GM06990 (cell line): ENCODE results near the gene LYAR.

Source experiments
- DNase-seq: peaks from one replicate; pipeline ENCODE4 v3.0.0-alpha.2; 2011; ENCODE audit not compliant: insufficient read length; ENCODE audit errors: extremely low read depth
- H3K27me3 ChIP-seq: replicated peaks from 2 replicates; pipeline ENCODE4 v1.6.0; 2011; ENCODE audit warnings: low read length; ENCODE audit not compliant: control insufficient read depth, insufficient read depth
- H3K36me3 ChIP-seq: 2 replicates; pipeline ENCODE4 v1.5.1; 2011; ENCODE audit warnings: low read length; ENCODE audit not compliant: control insufficient read depth, insufficient read depth
- H3K4me3 ChIP-seq: replicated peaks from 2 replicates; pipeline ENCODE4 v1.5.1; 2011; ENCODE audit warnings: low read depth, mild to moderate bottlenecking, control low read depth, low read length
- CTCF ChIP-seq: IDR thresholded peaks from 2 replicates; pipeline ENCODE4 v1.5.1; 2011; ENCODE audit warnings: low read length, control low read depth, mild to moderate bottlenecking, inconsistent platforms; ENCODE audit not compliant: insufficient read depth, poor library complexity, severe bottlenecking

LYAR gene

GRCh38 chr4:4289941-4290850, at the start of gene LYAR, which contains the start of gene ZBTB49:
TSS of gene LYAR (minus strand) at chr4:4290154. CDS start at chr4:4283742, 6,412 bp downstream.
TSS of gene ZBTB49 (plus strand) at chr4:4290251. CDS start at chr4:4299946, 9,695 bp downstream.
- no peak for TF ChIP-seq CTCF
- Histone ChIP-seq H3K4me3 (peak within 1 kb of the TSS; percentile 91), H3K36me3 (peaks cover under 1% of the 10 kb centered on the region), H3K27me3 (no peaks in the 10 kb centered on the region)
- DNase-seq, result peak; percentile 95

GRCh38 chr4:4339504-4340085, 49.6 kb upstream of the LYAR start:
- no peak for DNase-seq
- no peak for TF ChIP-seq CTCF
- H3K36me3 ChIP-seq, result no peaks in the 10 kb centered on the region

GRCh38 chr4:4338210-4339001, 48.5 kb upstream of the LYAR start:
- no peaks in the 10 kb centered on the region for H3K36me3 ChIP-seq
- no peak overlapping the region for H3K4me3 ChIP-seq
- H3K27me3 ChIP-seq, result no peaks in the 10 kb centered on the region
- no peak for TF ChIP-seq CTCF
- no peak for DNase-seq

More at GRCh38 chr4:4339504-4340085, 49.6 kb upstream of the LYAR start:
- no peaks in the 10 kb centered on the region for H3K27me3 ChIP-seq
- H3K4me3 ChIP-seq, result no peak overlapping the region

GRCh38 chr4:4334798-4335520, 45.0 kb upstream of the LYAR start:
- no peak overlapping the region for H3K4me3 ChIP-seq
- TF ChIP-seq CTCF, result peak; percentile 92

GRCh38 chr4:4333265-4333706, 43.3 kb upstream of the LYAR start:
- H3K4me3 ChIP-seq, result no peak overlapping the region
- no peak for TF ChIP-seq CTCF
- no peak for DNase-seq
- no peaks in the 10 kb centered on the region for H3K36me3 ChIP-seq
- no peaks in the 10 kb centered on the region for H3K27me3 ChIP-seq

More at GRCh38 chr4:4334798-4335520, 45.0 kb upstream of the LYAR start:
- peak; percentile 32 for DNase-seq
- Histone ChIP-seq H3K27me3 (no peaks in the 10 kb centered on the region), H3K36me3 (no peaks in the 10 kb centered on the region)
